ENCODE results near the gene FZD7. TPM values are rescaled to one million over a fixed set of nuclear protein-coding genes. Genes with fewer than 3 reads are reported as not detected.

Gene FZD7
- total and polyA plus RNA-seq, 2 of the 8 experiments (the other 6 are each of a cell fraction or from before 2014, with no cell fraction given): 176 to 246 TPM

DNA sequence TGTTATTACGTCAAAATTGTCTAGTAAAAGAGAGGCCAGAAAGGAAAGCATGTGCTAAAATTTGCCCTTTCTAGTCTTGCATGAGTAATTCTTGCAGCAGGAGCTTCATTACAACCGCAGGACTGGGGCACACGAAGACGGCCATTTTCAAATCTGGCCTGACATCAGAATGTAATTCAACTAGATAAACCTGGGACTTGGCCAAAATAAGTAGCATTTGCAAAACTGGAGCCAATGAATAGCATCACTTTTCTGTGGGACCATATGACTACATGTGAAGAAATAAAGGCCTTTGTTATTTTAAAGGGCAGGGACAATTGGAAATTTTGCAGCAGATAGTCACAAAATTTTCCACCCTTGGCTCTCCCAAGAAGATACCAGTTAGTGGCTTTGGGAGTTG is 3.0 kb upstream of the FZD7 start:
- H3K79me2 ChIP-seq (ENCODE audit: control insufficient read depth in 1 of 2, insufficient read depth in 2 of 2, low read length in 2 of 2): peaks cover 17 to 29% of the 10 kb centered on the region in 2 experiments
- H2BK20ac ChIP-seq (ENCODE audit: low read length): peak overlapping the region; percentile 4
- POLR2A ChIA-PET (ENCODE audit: partially characterized antibody): interaction anchor here (0.6 to 3.7 kb wide), 9 partner anchors 10 to 133 kb away, joined by 3 to 33 read pairs (median 4); no protein-coding TSS in a partner anchor
- no peak overlapping the region for H2AK5ac ChIP-seq (ENCODE audit: low read depth, low read length)
- no peak overlapping the region for H3K9ac ChIP-seq (replicated peaks in 1 of 4; ENCODE audit: extremely low read depth in 1 of 4, low read depth in 3 of 4, low read length in 3 of 4)
- CTCF ChIA-PET (ENCODE audit: partially characterized antibody): interaction anchor here (0.6 to 1.7 kb wide), 5 partner anchors 10 to 100 kb away, joined by 3 to 4 read pairs (median 3); no protein-coding TSS in a partner anchor
- no peak overlapping the region; the same call in 1 of the 2 replicates for H3K18ac ChIP-seq (ENCODE audit: extremely low read depth, low read length)
- H3K27me3 ChIP-seq (replicated peaks in 1 of 4; ENCODE audit: control insufficient read depth in 3 of 4, extremely low read depth in 1 of 4, insufficient read depth in 3 of 4, low read length in 3 of 4): no peaks in the 10 kb centered on the region; a peak in 3 of 7 replicates
- no peak overlapping the region for H3K27ac ChIP-seq (ENCODE audit: low read depth, low read length)
- H3K79me1 ChIP-seq (ENCODE audit: low read depth, low read length): no peaks in the 10 kb centered on the region
- no peak overlapping the region for H3K56ac ChIP-seq (replicated peaks; ENCODE audit: insufficient read length, low read depth, low read length)
- H2BK12ac ChIP-seq (ENCODE audit: low read depth, low read length): no peak overlapping the region; the same call in 1 of the 2 replicates
- no peak overlapping the region; a peak in 1 of 8 replicates for H3K4me3 ChIP-seq (ENCODE audit: extremely low read depth in 1 of 4, insufficient read depth in 2 of 4, low read depth in 3 of 4, low read length in 4 of 4)
- no peaks in the 10 kb centered on the region for H3K9me3 ChIP-seq (ENCODE audit: insufficient read depth in 2 of 2, low read depth in 1 of 2, low read length in 1 of 2)
- H3K36me3 ChIP-seq (ENCODE audit: control insufficient read depth in 2 of 4, insufficient read depth in 4 of 4, low read length in 3 of 4): peaks cover 1 to 11% (median 5%) of the 10 kb centered on the region in 4 experiments; a peak in 5 of 8 replicates
- peaks cover 4 to 14% (median 6%) of the 10 kb centered on the region in 4 experiments; a peak in 6 of 7 replicates for H3K4me1 ChIP-seq (replicated peaks in 1 of 4; ENCODE audit: control insufficient read depth in 3 of 4, insufficient read depth in 4 of 4, low read length in 3 of 4)
- peaks cover 7 to 10% of the 10 kb centered on the region in 2 experiments for H4K20me1 ChIP-seq (replicated peaks in 1 of 2; ENCODE audit: control insufficient read depth in 1 of 2, insufficient read depth in 2 of 2, low read length in 2 of 2)
- no peak for FAIRE-seq
- no peak overlapping the region for H3K4ac ChIP-seq (replicated peaks; ENCODE audit: insufficient read length, low read depth, low read length)
- no peak overlapping the region for H4K8ac ChIP-seq (ENCODE audit: extremely low read depth, insufficient read depth, low read length)
- H3K23me2 ChIP-seq (ENCODE audit: low read depth, low read length): peaks cover 6% of the 10 kb centered on the region; the same call in 1 of the 2 replicates
- H2BK15ac ChIP-seq (ENCODE audit: low read length): no peak overlapping the region
- H4K91ac ChIP-seq (replicated peaks; ENCODE audit: insufficient read length, low read length): peak overlapping the region; percentile 26
- H4K5ac ChIP-seq (ENCODE audit: insufficient read length, low read depth, low read length): no peak overlapping the region
- 81% methylated on average over 4 of the region's 4 CpGs; no CpG with 5 or more reads in 1 of the 2 experiments for WGBS, 2 experiments (ENCODE audit: extremely low coverage in 1 of 2, insufficient coverage in 1 of 2, insufficient read length in 1 of 2, insufficient replicate concordance in 2 of 2, low coverage in 1 of 2, low lambda C conversion rate in 2 of 2, missing lambda C conversion rate in 1 of 2)
- H2BK5ac ChIP-seq (ENCODE audit: low read depth, low read length): peak overlapping the region; percentile 94; the same call in 1 of the 2 replicates
- H3K23ac ChIP-seq (ENCODE audit: insufficient read length): no peak overlapping the region
- H2BK120ac ChIP-seq (replicated peaks; ENCODE audit: low read depth, low read length): peak overlapping the region; percentile 60
- DNase-seq (ENCODE audit: low read depth in 1 of 2, low spot score in 2 of 2): no peak
- no peak overlapping the region for H2AFZ ChIP-seq (ENCODE audit: low read length)
- H3K4me2 ChIP-seq (ENCODE audit: insufficient read depth in 1 of 2, low read depth in 2 of 2, low read length in 2 of 2): peak overlapping the region in 1 of 2 experiments; percentile 90; a peak in 1 of 4 replicates
- no peak overlapping the region for H3K14ac ChIP-seq (ENCODE audit: insufficient read length)
- no peak for TF ChIP-seq PHF8 (conservative IDR thresholded peaks at IDR 0.05; ENCODE audit: low read depth, low read length)
- TF ChIP-seq RFX5 (IDR thresholded peaks at IDR 0.05; ENCODE audit: borderline replicate concordance, low read depth, low read length): peak; percentile 7; the same call in 1 of the 2 replicates
- no peak for TF ChIP-seq CREB1 (IDR thresholded peaks at IDR 0.05)
- TF ChIP-seq YY1 (IDR thresholded peaks at IDR 0.05; ENCODE audit: low read depth, low read length): peak; percentile 55; the same call in 1 of the 2 replicates
- no peak for TF ChIP-seq BCL11A (IDR thresholded peaks at IDR 0.05; ENCODE audit: low read depth in 2 of 2, low read length in 2 of 2)
- TF ChIP-seq SIX5 (IDR thresholded peaks at IDR 0.05; ENCODE audit: low read depth, low read length): no peak
- no peak for TF ChIP-seq SP2 (IDR thresholded peaks at IDR 0.05; ENCODE audit: low read length)
- no peak for TF ChIP-seq CHD2 (IDR thresholded peaks at IDR 0.05; ENCODE audit: low read length)
- TF ChIP-seq RXRA (IDR thresholded peaks at IDR 0.05; ENCODE audit: insufficient read depth, low read depth, low read length): no peak
- TF ChIP-seq SIN3A (conservative IDR thresholded peaks at IDR 0.05 in 1 of 2, IDR thresholded peaks at IDR 0.05 in 1 of 2; ENCODE audit: low read depth in 1 of 2, low read length in 2 of 2): no peak
- TF ChIP-seq, protein P1, sequence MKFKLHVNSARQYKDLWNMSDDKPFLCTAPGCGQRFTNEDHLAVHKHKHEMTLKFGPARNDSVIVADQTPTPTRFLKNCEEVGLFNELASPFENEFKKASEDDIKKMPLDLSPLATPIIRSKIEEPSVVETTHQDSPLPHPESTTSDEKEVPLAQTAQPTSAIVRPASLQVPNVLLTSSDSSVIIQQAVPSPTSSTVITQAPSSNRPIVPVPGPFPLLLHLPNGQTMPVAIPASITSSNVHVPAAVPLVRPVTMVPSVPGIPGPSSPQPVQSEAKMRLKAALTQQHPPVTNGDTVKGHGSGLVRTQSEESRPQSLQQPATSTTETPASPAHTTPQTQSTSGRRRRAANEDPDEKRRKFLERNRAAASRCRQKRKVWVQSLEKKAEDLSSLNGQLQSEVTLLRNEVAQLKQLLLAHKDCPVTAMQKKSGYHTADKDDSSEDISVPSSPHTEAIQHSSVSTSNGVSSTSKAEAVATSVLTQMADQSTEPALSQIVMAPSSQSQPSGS (IDR thresholded peaks at IDR 0.05; ENCODE audit: low read length): no peak
- TF ChIP-seq POLR2A (IDR thresholded peaks at IDR 0.05; ENCODE audit: control extremely low read depth in 1 of 2, low read depth in 2 of 2, low read length in 2 of 2): no peak

All from H1 (cell line).